Measurements from ENCODE around the gene GMDS. TPM values are rescaled to one million over a fixed set of nuclear protein-coding genes. Genes with fewer than 3 reads are reported as not detected.

The GMDS gene
- polyA plus RNA-seq, 1 of the 3 experiments (the other 2 are of a cell fraction), result 12.3 TPM

DNA sequence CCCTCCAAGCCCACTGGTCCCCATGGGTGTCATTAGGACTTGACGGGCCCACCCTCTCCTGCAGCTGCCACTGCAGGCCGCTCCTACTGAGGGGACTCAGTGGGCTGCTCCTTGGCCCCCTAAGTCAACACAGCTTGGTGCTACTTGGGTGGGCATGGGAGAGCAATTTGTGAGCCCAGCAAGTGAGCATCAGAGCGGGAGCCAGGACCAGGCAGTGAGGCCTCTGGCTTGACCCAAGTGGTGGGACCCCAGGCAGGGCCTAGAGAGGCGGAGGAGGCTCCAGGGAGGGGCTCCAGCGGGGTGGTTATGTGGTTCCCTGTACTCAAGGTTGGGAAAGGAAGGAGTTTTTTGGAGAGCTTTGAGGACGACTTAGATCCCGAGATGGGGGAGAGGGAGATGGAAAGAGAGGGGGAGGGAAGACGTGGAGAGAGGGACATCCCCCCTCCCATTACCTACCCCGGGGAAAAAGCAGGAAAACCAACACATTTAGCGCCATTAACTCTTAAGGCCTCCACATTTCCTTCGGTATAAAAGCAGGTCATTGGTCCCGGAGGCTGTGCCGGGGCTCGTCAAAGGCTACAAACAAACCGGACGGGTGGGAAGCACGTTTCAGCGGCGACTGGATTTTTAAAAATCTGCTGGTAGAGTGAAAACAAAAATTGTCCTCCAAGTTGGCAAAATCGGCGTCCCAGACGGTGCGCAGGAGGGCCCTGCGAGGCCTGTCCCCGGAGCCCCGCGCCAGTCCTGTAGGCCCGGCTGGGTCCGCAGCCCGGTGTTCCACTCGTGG, 626.9 kb downstream of the GMDS start:
- WGBS (ENCODE audit: low lambda C conversion rate), result 94% methylated on average over 25 of the region's 31 CpGs
- Histone ChIP-seq H3F3A (replicated peaks; ENCODE audit: insufficient read depth) (peaks cover 3% of the 10 kb centered on the region), H2AFZ (ENCODE audit: low read depth) (no peak overlapping the region), H3K36me3 (replicated peaks in 1 of 2; ENCODE audit: control insufficient read depth in 1 of 2, insufficient read depth in 2 of 2, low read length in 1 of 2) (peaks cover 0 to 5% of the 10 kb centered on the region in 2 experiments), H3K9ac (no peak overlapping the region), H3K4me1 (ENCODE audit: control insufficient read depth in 1 of 2, insufficient read depth in 2 of 2, low read depth in 1 of 2, low read length in 1 of 2) (peaks cover 0 to 11% of the 10 kb centered on the region in 2 experiments; a peak in 2 of 4 replicates), H3K9me3 (no peaks in the 10 kb centered on the region), H3K27me3 (ENCODE audit: insufficient read depth) (no peaks in the 10 kb centered on the region), H3K9me2 (no peaks in the 10 kb centered on the region), H3K27ac (ENCODE audit: low read depth in 2 of 2, low read length in 1 of 2) (no peak overlapping the region), H3K4me3 (ENCODE audit: low read depth in 2 of 2, low read length in 1 of 2) (no peak overlapping the region), H3K79me2 (ENCODE audit: insufficient read depth) (peaks cover 16% of the 10 kb centered on the region), H4K20me1 (ENCODE audit: insufficient read depth) (peaks cover 5% of the 10 kb centered on the region; the same call in 1 of the 2 replicates), H3K4me2 (no peak overlapping the region)
- no peak for DNase-seq
- CTCF ChIA-PET, result interaction anchor here (0.7 to 2.5 kb wide), 3 partner anchors 8 to 486 kb away, joined by 3 to 10 read pairs (median 9); no protein-coding TSS in a partner anchor
- POLR2A ChIA-PET, result no interaction called here
- TF ChIP-seq, protein P1, sequence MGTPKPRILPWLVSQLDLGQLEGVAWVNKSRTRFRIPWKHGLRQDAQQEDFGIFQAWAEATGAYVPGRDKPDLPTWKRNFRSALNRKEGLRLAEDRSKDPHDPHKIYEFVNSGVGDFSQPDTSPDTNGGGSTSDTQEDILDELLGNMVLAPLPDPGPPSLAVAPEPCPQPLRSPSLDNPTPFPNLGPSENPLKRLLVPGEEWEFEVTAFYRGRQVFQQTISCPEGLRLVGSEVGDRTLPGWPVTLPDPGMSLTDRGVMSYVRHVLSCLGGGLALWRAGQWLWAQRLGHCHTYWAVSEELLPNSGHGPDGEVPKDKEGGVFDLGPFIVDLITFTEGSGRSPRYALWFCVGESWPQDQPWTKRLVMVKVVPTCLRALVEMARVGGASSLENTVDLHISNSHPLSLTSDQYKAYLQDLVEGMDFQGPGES (IDR thresholded peaks at IDR 0.05; ENCODE audit: low read depth, low read length), result no peak
- TF ChIP-seq, protein P2, sequence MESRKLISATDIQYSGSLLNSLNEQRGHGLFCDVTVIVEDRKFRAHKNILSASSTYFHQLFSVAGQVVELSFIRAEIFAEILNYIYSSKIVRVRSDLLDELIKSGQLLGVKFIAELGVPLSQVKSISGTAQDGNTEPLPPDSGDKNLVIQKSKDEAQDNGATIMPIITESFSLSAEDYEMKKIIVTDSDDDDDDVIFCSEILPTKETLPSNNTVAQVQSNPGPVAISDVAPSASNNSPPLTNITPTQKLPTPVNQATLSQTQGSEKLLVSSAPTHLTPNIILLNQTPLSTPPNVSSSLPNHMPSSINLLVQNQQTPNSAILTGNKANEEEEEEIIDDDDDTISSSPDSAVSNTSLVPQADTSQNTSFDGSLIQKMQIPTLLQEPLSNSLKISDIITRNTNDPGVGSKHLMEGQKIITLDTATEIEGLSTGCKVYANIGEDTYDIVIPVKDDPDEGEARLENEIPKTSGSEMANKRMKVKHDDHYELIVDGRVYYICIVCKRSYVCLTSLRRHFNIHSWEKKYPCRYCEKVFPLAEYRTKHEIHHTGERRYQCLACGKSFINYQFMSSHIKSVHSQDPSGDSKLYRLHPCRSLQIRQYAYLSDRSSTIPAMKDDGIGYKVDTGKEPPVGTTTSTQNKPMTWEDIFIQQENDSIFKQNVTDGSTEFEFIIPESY (IDR thresholded peaks at IDR 0.05; ENCODE audit: borderline replicate concordance, low read depth), result no peak
- TF ChIP-seq NRF1 (IDR thresholded peaks at IDR 0.05; ENCODE audit: low read depth, low read length), result no peak
- TF ChIP-seq ELF1 (IDR thresholded peaks at IDR 0.05), result no peak
- no peak for TF ChIP-seq FOSL2 (IDR thresholded peaks at IDR 0.05; ENCODE audit: borderline replicate concordance, low read depth)
- no peak for TF ChIP-seq NFIC (IDR thresholded peaks at IDR 0.05; ENCODE audit: borderline replicate concordance)
- TF ChIP-seq EP300 (IDR thresholded peaks at IDR 0.05; ENCODE audit: borderline replicate concordance in 1 of 2, low read depth in 1 of 2, low read length in 1 of 2), result no peak
- TF ChIP-seq, protein P3, sequence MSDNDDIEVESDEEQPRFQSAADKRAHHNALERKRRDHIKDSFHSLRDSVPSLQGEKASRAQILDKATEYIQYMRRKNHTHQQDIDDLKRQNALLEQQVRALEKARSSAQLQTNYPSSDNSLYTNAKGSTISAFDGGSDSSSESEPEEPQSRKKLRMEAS (IDR thresholded peaks at IDR 0.05; ENCODE audit: low read depth), result no peak
- TF ChIP-seq MEF2A (IDR thresholded peaks at IDR 0.05; ENCODE audit: borderline replicate concordance, low read depth), result no peak
- no peak for TF ChIP-seq GATA2 (CRISPR knock-in tag; IDR thresholded peaks at IDR 0.05)
- no peak for TF ChIP-seq RXRA (IDR thresholded peaks at IDR 0.05; ENCODE audit: borderline replicate concordance, low read depth)
- TF ChIP-seq, protein P4, sequence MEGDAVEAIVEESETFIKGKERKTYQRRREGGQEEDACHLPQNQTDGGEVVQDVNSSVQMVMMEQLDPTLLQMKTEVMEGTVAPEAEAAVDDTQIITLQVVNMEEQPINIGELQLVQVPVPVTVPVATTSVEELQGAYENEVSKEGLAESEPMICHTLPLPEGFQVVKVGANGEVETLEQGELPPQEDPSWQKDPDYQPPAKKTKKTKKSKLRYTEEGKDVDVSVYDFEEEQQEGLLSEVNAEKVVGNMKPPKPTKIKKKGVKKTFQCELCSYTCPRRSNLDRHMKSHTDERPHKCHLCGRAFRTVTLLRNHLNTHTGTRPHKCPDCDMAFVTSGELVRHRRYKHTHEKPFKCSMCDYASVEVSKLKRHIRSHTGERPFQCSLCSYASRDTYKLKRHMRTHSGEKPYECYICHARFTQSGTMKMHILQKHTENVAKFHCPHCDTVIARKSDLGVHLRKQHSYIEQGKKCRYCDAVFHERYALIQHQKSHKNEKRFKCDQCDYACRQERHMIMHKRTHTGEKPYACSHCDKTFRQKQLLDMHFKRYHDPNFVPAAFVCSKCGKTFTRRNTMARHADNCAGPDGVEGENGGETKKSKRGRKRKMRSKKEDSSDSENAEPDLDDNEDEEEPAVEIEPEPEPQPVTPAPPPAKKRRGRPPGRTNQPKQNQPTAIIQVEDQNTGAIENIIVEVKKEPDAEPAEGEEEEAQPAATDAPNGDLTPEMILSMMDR (IDR thresholded peaks at IDR 0.05), result no peak

Data from SK-N-SH (cell line).